SK-N-SH treated with all-trans-retinoic acid at 6 μM for 48 hours (cell line): ENCODE data around the gene SSNA1.

Experiments used
- ARNTL ChIP-seq: fragments of 450-650 bp; formaldehyde crosslinking; IDR thresholded peaks from 2 replicates; pipeline ENCODE4 v1.5.0; 2020; ENCODE audit warnings: low read depth, mild to moderate bottlenecking, moderate library complexity, borderline replicate concordance
- CSDC2 ChIP-seq: fragments of 250-450 bp; sonication (Bioruptor Pico); IDR thresholded peaks from 2 replicates; pipeline ENCODE4 v1.5.0; 2020; ENCODE audit warnings: mild to moderate bottlenecking, moderate library complexity
- ESRRG ChIP-seq: fragments of 250-450 bp; sonication (Bioruptor Pico); IDR thresholded peaks from 2 replicates; pipeline ENCODE4 v1.6.1; 2021; ENCODE audit warnings: mild to moderate bottlenecking
- PATZ1 ChIP-seq: fragments of 250-450 bp; sonication (Bioruptor Pico); IDR thresholded peaks from 2 replicates; pipeline ENCODE4 v1.8.0; 2020; ENCODE audit warnings: mild to moderate bottlenecking, moderate library complexity, borderline replicate concordance
- RARB ChIP-seq: fragments of 250-450 bp; sonication (Bioruptor Pico); IDR thresholded peaks from 2 replicates; pipeline ENCODE4 v1.8.0; 2021; ENCODE audit warnings: mild to moderate bottlenecking, moderate library complexity
- ZC3H10 ChIP-seq: fragments of 250-450 bp; sonication (Bioruptor Pico); IDR thresholded peaks from 2 replicates; pipeline ENCODE4 v1.5.1; 2021; ENCODE audit warnings: mild to moderate bottlenecking, moderate library complexity
- ZFP3 ChIP-seq: fragments of 250-450 bp; sonication (Bioruptor Pico); IDR thresholded peaks from 2 replicates; pipeline ENCODE4 v1.5.0; 2020; ENCODE audit warnings: mild to moderate bottlenecking, moderate library complexity
- ZFP30 ChIP-seq: fragments of 450-650 bp; formaldehyde crosslinking; IDR thresholded peaks from 2 replicates; pipeline ENCODE4 v1.5.0; 2022; ENCODE audit warnings: mild to moderate bottlenecking, moderate library complexity
- ZNF565 ChIP-seq: fragments of 450-650 bp; formaldehyde crosslinking; conservative IDR thresholded peaks from 2 replicates; pipeline ENCODE4 v1.5.0; 2020; ENCODE audit warnings: low read depth, mild to moderate bottlenecking, moderate library complexity
- ZNF8 ChIP-seq: fragments of 450-650 bp; formaldehyde crosslinking; IDR thresholded peaks from 2 replicates; pipeline ENCODE4 v1.5.0; 2020; ENCODE audit warnings: mild to moderate bottlenecking, moderate library complexity

- TF ChIP-seq ZFP3 (CRISPR knock-in tag), result no peak
- no peak for TF ChIP-seq ZC3H10 (CRISPR knock-in tag)
- TF ChIP-seq PATZ1 (CRISPR knock-in tag), result no peak
- no peak for TF ChIP-seq ZNF8 (CRISPR knock-in tag)
- no peak for TF ChIP-seq ZFP30
- TF ChIP-seq RARB (CRISPR knock-in tag), result no peak
- TF ChIP-seq CSDC2 (CRISPR knock-in tag), result no peak
- TF ChIP-seq ZNF565 (CRISPR knock-in tag), result no peak
- no peak for TF ChIP-seq ARNTL (CRISPR knock-in tag)
- TF ChIP-seq ESRRG, result no peak
Measured at GRCh38 chr9:137198051-137198901, 9.8 kb downstream of the SSNA1 start.
